H9 (cell line): ENCODE measurements around the gene TRAF5. TPM values are rescaled to one million over a fixed set of nuclear protein-coding genes. Genes with fewer than 3 reads are reported as not detected.

Experiments
- DNase-seq: peaks from one replicate; pipeline ENCODE4 v3.0.0-alpha.2; 2017
- H2AFZ ChIP-seq: one replicate; pipeline ENCODE4 v1.6.1; 2013; ENCODE audit warnings: mild to moderate bottlenecking, low read length, control low read depth, moderate library complexity
- H2AK5ac ChIP-seq: 2 replicates; pipeline ENCODE4 v1.6.1; 2013; ENCODE audit warnings: low read length, control low read depth, mixed read lengths; ENCODE audit not compliant: insufficient read length
- H2BK120ac ChIP-seq: one replicate; pipeline ENCODE4 v1.6.1; 2013; ENCODE audit warnings: low read depth, mild to moderate bottlenecking, low read length, control low read depth, inconsistent platforms; ENCODE audit not compliant: poor library complexity, severe bottlenecking
- H2BK12ac ChIP-seq: 2 replicates; pipeline ENCODE4 v1.6.1; 2013; ENCODE audit warnings: low read length, control low read depth, mixed read lengths, low read depth; ENCODE audit not compliant: insufficient read length
- H2BK15ac ChIP-seq: 2 replicates; pipeline ENCODE4 v1.6.1; 2013; ENCODE audit warnings: low read depth, low read length, control low read depth
- H2BK20ac ChIP-seq: one replicate; pipeline ENCODE4 v1.6.1; 2013; ENCODE audit warnings: low read depth, mild to moderate bottlenecking, low read length, control low read depth, inconsistent platforms; ENCODE audit not compliant: poor library complexity, severe bottlenecking
- H2BK5ac ChIP-seq: 2 replicates; pipeline ENCODE4 v1.6.1; 2013; ENCODE audit warnings: low read length, control low read depth, mixed read lengths; ENCODE audit not compliant: insufficient read length
- H3K14ac ChIP-seq: 2 replicates; pipeline ENCODE4 v1.6.1; 2013; ENCODE audit warnings: low read length, control low read depth; ENCODE audit not compliant: insufficient read depth
- H3K18ac ChIP-seq: 2 replicates; pipeline ENCODE4 v1.6.1; 2013; ENCODE audit warnings: low read depth, mild to moderate bottlenecking, mixed read lengths, low read length, control low read depth; ENCODE audit not compliant: insufficient read length
- H3K23ac ChIP-seq: 2 replicates; pipeline ENCODE4 v1.6.1; 2013; ENCODE audit warnings: low read length, control low read depth, mixed read lengths, low read depth; ENCODE audit not compliant: insufficient read length
- H3K23me2 ChIP-seq: 2 replicates; pipeline ENCODE4 v1.6.1; 2013; ENCODE audit warnings: low read depth, mild to moderate bottlenecking, mixed read lengths, low read length, control low read depth; ENCODE audit not compliant: insufficient read length, poor library complexity, severe bottlenecking
- H3K27ac ChIP-seq: 2 replicates; pipeline ENCODE4 v1.5.1; 2013; ENCODE audit warnings: low read length, control low read depth, mixed read lengths, low read depth; ENCODE audit not compliant: insufficient read length
- H3K27me3 ChIP-seq: 2 replicates; pipeline ENCODE4 v1.6.1; 2013; ENCODE audit warnings: low read length, control low read depth, inconsistent platforms; ENCODE audit not compliant: insufficient read depth
- H3K4ac ChIP-seq: 2 replicates; pipeline ENCODE4 v1.6.1; 2013; ENCODE audit warnings: low read depth, mild to moderate bottlenecking, control low read depth, inconsistent platforms, low read length, moderate library complexity
- H3K4me1 ChIP-seq: 2 replicates; pipeline ENCODE4 v1.6.1; 2013; ENCODE audit warnings: low read length, control low read depth, inconsistent platforms; ENCODE audit not compliant: insufficient read depth
- H3K4me2 ChIP-seq: 2 replicates; pipeline ENCODE4 v1.6.1; 2013; ENCODE audit warnings: low read length, control low read depth, mixed read lengths; ENCODE audit not compliant: insufficient read length, insufficient read depth
- H3K56ac ChIP-seq: 2 replicates; pipeline ENCODE4 v1.6.1; 2013; ENCODE audit warnings: low read depth, mild to moderate bottlenecking, mixed read lengths, low read length, control low read depth; ENCODE audit not compliant: insufficient read length
- H3K79me1 ChIP-seq: 2 replicates; pipeline ENCODE4 v1.6.1; 2013; ENCODE audit warnings: low read depth, mild to moderate bottlenecking, moderate library complexity, low read length, control low read depth, inconsistent platforms; ENCODE audit not compliant: insufficient read depth, poor library complexity, severe bottlenecking
- H3K79me2 ChIP-seq: 2 replicates; pipeline ENCODE4 v1.6.1; 2013; ENCODE audit warnings: low read length, control low read depth, inconsistent platforms; ENCODE audit not compliant: insufficient read depth
- H3K9ac ChIP-seq: 2 replicates; pipeline ENCODE4 v1.6.1; 2013; ENCODE audit warnings: low read length, control low read depth, mixed read lengths; ENCODE audit not compliant: insufficient read length; ENCODE audit errors: extremely low read depth
- H3K9me3 ChIP-seq: one replicate; pipeline ENCODE4 v1.6.1; 2013; ENCODE audit warnings: low read depth, low read length, inconsistent platforms; ENCODE audit not compliant: control insufficient read depth
- H3T11ph ChIP-seq: one replicate; pipeline ENCODE4 v1.6.1; 2013; ENCODE audit warnings: mild to moderate bottlenecking, low read length, control low read depth, inconsistent platforms
- H4K20me1 ChIP-seq: one replicate; pipeline ENCODE4 v1.6.1; 2013; ENCODE audit not compliant: control insufficient read depth, insufficient read length, insufficient read depth
- H4K5ac ChIP-seq: 2 replicates; pipeline ENCODE4 v1.6.1; 2013; ENCODE audit warnings: low read depth, mild to moderate bottlenecking, mixed read lengths, low read length, control low read depth; ENCODE audit not compliant: insufficient read length
- H4K8ac ChIP-seq: replicated peaks from 2 replicates; pipeline ENCODE4 v1.6.1; 2013; ENCODE audit warnings: low read length, control low read depth, mixed read lengths, low read depth; ENCODE audit not compliant: insufficient read length
- H4K91ac ChIP-seq: 2 replicates; pipeline ENCODE4 v1.6.1; 2013; ENCODE audit warnings: low read depth, mild to moderate bottlenecking, moderate library complexity, mixed read lengths, low read length, control low read depth; ENCODE audit not compliant: insufficient read length
- H3K27ac Mint-ChIP-seq, 3 experiments: 2 replicates in 2 of 3; 3 replicates in 1 of 3; pipeline ENCODE4 v1.8.0; 2020 to 2021; ENCODE audit warnings: mixed read lengths in 3 of 3, mild to moderate bottlenecking in 1 of 3, moderate library complexity in 1 of 3
- H3K27me3 Mint-ChIP-seq: 2 replicates; pipeline ENCODE4 v1.8.0; 2021; ENCODE audit warnings: low read depth, mild to moderate bottlenecking, moderate library complexity, mixed read lengths
- H3K36me3 Mint-ChIP-seq, 3 experiments: 2 replicates in 2 of 3; 3 replicates in 1 of 3; pipeline ENCODE4 v1.8.0; 2020 to 2021; ENCODE audit warnings: low read depth in 3 of 3, mixed read lengths in 3 of 3; ENCODE audit not compliant: insufficient read depth in 1 of 3
- H3K4me1 Mint-ChIP-seq, 2 experiments: 2 replicates each; pipeline ENCODE4 v1.8.0; 2020; ENCODE audit warnings: mixed read lengths in 2 of 2
- H3K4me3 Mint-ChIP-seq, 2 experiments: 2 replicates in 1 of 2; 3 replicates in 1 of 2; pipeline ENCODE4 v1.8.0; 2020 to 2021; ENCODE audit warnings: mild to moderate bottlenecking in 2 of 2, mixed read lengths in 2 of 2, moderate library complexity in 1 of 2
- H3K9me3 Mint-ChIP-seq, 2 experiments: 2 replicates in 1 of 2; 3 replicates in 1 of 2; pipeline ENCODE4 v1.8.0; 2020; ENCODE audit warnings: mild to moderate bottlenecking in 2 of 2, mixed read lengths in 2 of 2, moderate library complexity in 1 of 2
- CTCF ChIP-seq: fragments of 200-600 bp; sonication (generic); conservative IDR thresholded peaks from 3 replicates; pipeline ENCODE4 v1.8.0; 2021; ENCODE audit warnings: antibody characterized with exemption, mild to moderate bottlenecking
- WGBS: extraction: QIAGEN DNeasy Blood & Tissue Kit; methylation state at CpG from one replicate; pipeline ENCODE4 v1.1.7; 2013; ENCODE audit warnings: missing lambda C conversion rate, low lambda C conversion rate, mixed read lengths; ENCODE audit not compliant: insufficient read length; ENCODE audit errors: extremely low coverage; 5-methylcytosine and 5-hydroxymethylcytosine counted together
- total RNA-seq: library from RNA; stranded (reverse); gene quantifications from 2 replicates; pipeline ENCODE4 v1.2.1, GENCODE V29; 2021

Gene TRAF5
- total RNA-seq, 1 experiment from 2014 or later: 19.1 TPM

- H2BK12ac ChIP-seq: no peak overlapping the region
- H3K14ac ChIP-seq: no peak overlapping the region
- no peak overlapping the region for H3K4me2 ChIP-seq
- Mint-ChIP-seq H3K27me3 (no peaks in the 10 kb centered on the region), H3K36me3 (peaks cover 2 to 9% (median 9%) of the 10 kb centered on the region in 3 experiments; a peak in 5 of 7 replicates), H3K27ac (no peak overlapping the region), H3K4me3 (no peak overlapping the region), H3K9me3 (no peaks in the 10 kb centered on the region), H3K4me1 (peaks cover under 1 to 9% of the 10 kb centered on the region in 2 experiments; a peak in 3 of 4 replicates)
- H4K5ac ChIP-seq: no peak overlapping the region
- H3K79me1 ChIP-seq: no peaks in the 10 kb centered on the region
- H3K9me3 ChIP-seq: no peaks in the 10 kb centered on the region
- no peak overlapping the region for H4K91ac ChIP-seq
- no peaks in the 10 kb centered on the region for H3K79me2 ChIP-seq
- H2BK120ac ChIP-seq: no peak overlapping the region
- no peak overlapping the region for H3K23ac ChIP-seq
- no peak overlapping the region for H3K9ac ChIP-seq
- no peak for DNase-seq
- no peaks in the 10 kb centered on the region for H3K23me2 ChIP-seq
- no peak overlapping the region for H3K18ac ChIP-seq
- H2BK5ac ChIP-seq: no peak overlapping the region
- H3K56ac ChIP-seq: no peak overlapping the region
- no CpG with 5 or more reads among the region's 9 CpGs for WGBS
- H2AK5ac ChIP-seq: no peak overlapping the region
- no peak overlapping the region for H3K27ac ChIP-seq
- TF ChIP-seq CTCF: no peak
- no peak overlapping the region for H2BK20ac ChIP-seq
- H3T11ph ChIP-seq: no peak overlapping the region
- no peaks in the 10 kb centered on the region for H3K27me3 ChIP-seq
- H4K8ac ChIP-seq: no peak overlapping the region
- H2AFZ ChIP-seq: no peak overlapping the region
- H4K20me1 ChIP-seq: no peaks in the 10 kb centered on the region
- no peaks in the 10 kb centered on the region for H3K4me1 ChIP-seq
- no peak overlapping the region for H2BK15ac ChIP-seq
- no peak overlapping the region for H3K4ac ChIP-seq
Measured at GRCh38 chr1:211369640-211370039, 43.0 kb downstream of the TRAF5 start.
